Lower leg skin (tissue), 4 donors: Measurements from ENCODE around the gene BLTP3A. TPM values are rescaled to one million over a fixed set of nuclear protein-coding genes. Genes with fewer than 3 reads are reported as not detected.

ENCODE experiments used
- DNase-seq, 2 donors: peaks; one replicate each; pipeline ENCODE4 v3.0.0-alpha.2; 2019; ENCODE audit warnings: low spot score in 2 of 2
- H3K4me3 ChIP-seq: fragments of 200-600 bp; sonication (generic); 2 replicates; pipeline ENCODE4 v1.5.1; 2017; ENCODE audit warnings: mild to moderate bottlenecking, low read depth; ENCODE audit not compliant: poor library complexity, severe bottlenecking
- POLR2A ChIP-seq, 2 donors: fragments of 450-650 bp; IDR thresholded peaks; one replicate each; pipeline ENCODE4 v1.6.1; 2016 to 2017; ENCODE audit warnings: antibody characterized with exemption in 2 of 2, mild to moderate bottlenecking in 1 of 2, moderate library complexity in 1 of 2
- WGBS, 2 donors: methylation state at CpG; one replicate each; pipeline ENCODE4 v1.1.5; 2018; 5-methylcytosine and 5-hydroxymethylcytosine counted together
- intact Hi-C: fragments of 100-400 bp; cut with DNase I; formaldehyde crosslinking; loops from one replicate; pipeline ENCODE4 v1.15.0; 2023; ENCODE audit warnings: low total_unique reads
- total RNA-seq, 4 donors: library from RNA; depleted of rRNA; stranded (reverse); fragments of >200 nt; gene quantifications; one replicate each; pipeline ENCODE4 v1.1.0, GENCODE V29; 2016
- TF ChIP-seq, protein P1 (sequence below), 3 donors: fragments of 450-650 bp; IDR thresholded peaks; one replicate each; pipeline ENCODE4 v1.5.1; 2016; ENCODE audit warnings: antibody characterized with exemption in 3 of 3, mild to moderate bottlenecking in 3 of 3, moderate library complexity in 2 of 3

The BLTP3A gene
- total RNA-seq, 4 donors from 2014 or later: 5.6 to 9.0 (median 7.4) TPM

GRCh38 chr6:34819571-34820480 is 27.9 kb downstream of the BLTP3A start:
- no peak for TF ChIP-seq POLR2A (IDR thresholded peaks at IDR 0.05)
- TF ChIP-seq, protein P1, sequence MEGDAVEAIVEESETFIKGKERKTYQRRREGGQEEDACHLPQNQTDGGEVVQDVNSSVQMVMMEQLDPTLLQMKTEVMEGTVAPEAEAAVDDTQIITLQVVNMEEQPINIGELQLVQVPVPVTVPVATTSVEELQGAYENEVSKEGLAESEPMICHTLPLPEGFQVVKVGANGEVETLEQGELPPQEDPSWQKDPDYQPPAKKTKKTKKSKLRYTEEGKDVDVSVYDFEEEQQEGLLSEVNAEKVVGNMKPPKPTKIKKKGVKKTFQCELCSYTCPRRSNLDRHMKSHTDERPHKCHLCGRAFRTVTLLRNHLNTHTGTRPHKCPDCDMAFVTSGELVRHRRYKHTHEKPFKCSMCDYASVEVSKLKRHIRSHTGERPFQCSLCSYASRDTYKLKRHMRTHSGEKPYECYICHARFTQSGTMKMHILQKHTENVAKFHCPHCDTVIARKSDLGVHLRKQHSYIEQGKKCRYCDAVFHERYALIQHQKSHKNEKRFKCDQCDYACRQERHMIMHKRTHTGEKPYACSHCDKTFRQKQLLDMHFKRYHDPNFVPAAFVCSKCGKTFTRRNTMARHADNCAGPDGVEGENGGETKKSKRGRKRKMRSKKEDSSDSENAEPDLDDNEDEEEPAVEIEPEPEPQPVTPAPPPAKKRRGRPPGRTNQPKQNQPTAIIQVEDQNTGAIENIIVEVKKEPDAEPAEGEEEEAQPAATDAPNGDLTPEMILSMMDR (IDR thresholded peaks at IDR 0.05): no peak
- intact Hi-C loops: no loop called here
- DNase-seq: no peak
- 62 to 77% methylated on average over 3 of the region's 3 CpGs for WGBS, 2 donors
- H3K4me3 ChIP-seq: no peak overlapping the region

DNA sequence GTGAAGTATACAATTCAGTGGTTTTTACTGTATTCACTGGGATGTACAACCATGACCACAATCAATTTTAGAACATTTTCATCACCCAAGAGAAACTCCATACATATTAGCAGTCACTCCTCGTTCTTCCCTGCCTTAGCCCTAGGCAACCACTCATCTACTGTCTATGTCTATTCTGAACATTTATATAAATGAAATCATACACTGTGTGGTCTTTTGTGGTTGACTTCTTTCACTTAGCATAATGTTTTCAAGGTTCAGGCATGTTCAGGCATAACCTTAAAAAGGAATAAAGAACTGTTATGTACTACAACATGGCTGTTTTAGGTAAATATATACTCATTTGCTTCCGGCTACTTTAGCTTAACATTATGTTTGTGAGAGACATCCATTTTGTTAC is 37.3 kb downstream of the BLTP3A start:
- intact Hi-C loops: no loop called here
- WGBS, 2 donors: 61 to 77% methylated on average over 2 of the region's 2 CpGs
- no peak overlapping the region for H3K4me3 ChIP-seq
- no peak for DNase-seq
- TF ChIP-seq POLR2A (IDR thresholded peaks at IDR 0.05): no peak
- TF ChIP-seq, protein P1 (IDR thresholded peaks at IDR 0.05): no peak

DNA sequence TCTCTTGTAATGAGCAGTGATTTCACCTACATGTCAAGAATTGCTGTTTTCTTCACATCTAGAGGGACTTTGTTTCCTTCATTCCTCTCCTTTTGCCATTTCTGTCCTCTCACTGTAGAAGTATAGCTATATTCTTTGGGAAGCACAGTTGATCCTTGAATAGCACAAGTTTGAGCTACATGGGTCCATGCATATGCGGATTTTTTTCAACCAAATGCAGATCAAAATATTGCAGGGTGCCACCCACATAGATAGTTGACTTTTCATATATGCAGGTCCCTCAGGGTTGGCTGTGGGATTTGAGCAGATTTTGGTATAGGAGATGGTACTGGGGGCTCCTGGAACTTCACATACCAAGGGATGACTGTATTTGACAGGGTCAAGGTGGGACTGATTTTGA is 41.1 kb downstream of the BLTP3A start:
- DNase-seq: no peak
- intact Hi-C loops: no loop called here
- no peak for TF ChIP-seq POLR2A (IDR thresholded peaks at IDR 0.05)
- TF ChIP-seq, protein P1 (IDR thresholded peaks at IDR 0.05): no peak
- H3K4me3 ChIP-seq: no peak overlapping the region
- 88 to 97% methylated on average over 1 of the region's 1 CpG for WGBS, 2 donors

DNA sequence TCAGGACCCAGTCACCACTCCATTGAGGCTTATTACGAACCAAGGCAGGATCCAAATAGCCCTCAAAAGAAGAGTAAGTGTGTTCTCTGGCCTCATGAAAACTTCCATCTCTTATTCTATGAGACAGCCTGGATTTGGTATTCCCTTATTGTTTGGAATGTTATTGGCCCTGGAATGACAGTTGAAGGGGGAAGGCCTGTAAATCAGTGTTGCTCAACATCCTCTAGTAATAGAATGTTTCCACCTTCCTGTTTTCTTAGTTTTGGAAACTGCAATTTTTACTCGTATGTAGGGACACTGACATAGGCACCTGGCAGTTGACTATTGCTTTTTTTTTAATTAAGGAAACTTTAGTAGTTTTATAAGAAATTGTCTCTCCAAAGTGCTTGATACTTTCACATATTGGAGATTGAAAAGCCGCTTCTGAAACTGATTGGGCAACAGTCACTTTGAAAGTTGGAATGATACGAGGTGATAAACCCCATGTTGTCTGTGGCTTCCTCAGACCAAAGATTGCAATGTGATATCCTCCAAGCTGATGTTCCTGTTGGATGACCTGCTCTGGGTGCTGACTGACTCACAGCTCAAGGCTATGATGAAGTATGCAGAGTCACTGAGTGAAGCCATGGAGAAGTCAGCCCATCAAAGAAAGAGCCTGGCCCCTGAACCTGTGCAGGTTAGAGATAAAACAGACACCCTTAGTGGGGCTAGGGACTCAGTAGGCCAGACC is 43.1 kb downstream of the BLTP3A start:
- WGBS, 2 donors: 80 to 82% methylated on average over 4 of the region's 4 CpGs
- H3K4me3 ChIP-seq: no peak overlapping the region
- TF ChIP-seq, protein P1 (IDR thresholded peaks at IDR 0.05): no peak
- no peak for TF ChIP-seq POLR2A (IDR thresholded peaks at IDR 0.05)
- no peak for DNase-seq
- intact Hi-C loops: no loop called here

DNA sequence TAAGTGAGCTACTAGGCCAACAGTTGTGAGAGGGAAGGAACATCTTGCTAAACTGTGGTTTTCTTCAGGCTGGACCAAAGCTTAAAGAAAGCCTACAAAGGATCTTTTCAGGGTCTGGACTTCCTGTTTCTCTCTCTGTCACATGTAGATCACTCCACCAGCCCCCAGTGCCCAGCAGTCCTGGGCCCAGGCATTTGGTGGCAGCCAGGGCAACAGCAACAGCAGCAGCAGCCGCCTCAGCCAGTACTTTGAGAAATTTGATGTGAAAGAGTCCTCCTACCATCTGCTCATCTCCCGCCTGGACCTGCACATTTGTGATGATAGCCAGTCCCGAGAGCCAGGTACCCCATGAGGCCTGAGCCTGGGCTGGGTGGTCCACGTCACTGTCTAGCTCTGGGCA is 44.1 kb downstream of the BLTP3A start:
- WGBS, 2 donors: 84 to 97% methylated on average over 4 of the region's 4 CpGs

More for the DNA sequence above, 44.1 kb downstream of the BLTP3A start:
- no peak overlapping the region for H3K4me3 ChIP-seq
- TF ChIP-seq POLR2A (IDR thresholded peaks at IDR 0.05): no peak
- TF ChIP-seq, protein P1 (IDR thresholded peaks at IDR 0.05): no peak
- no peak for DNase-seq
- intact Hi-C loops: no loop called here
